ENCODE data around the gene CGB7.
A peak's percentile ranks its signal among the peaks of the same experiment; 100 is the strongest.
"Not testable (repeated sequence)": the region's sequence is repeated elsewhere in the genome, so short reads cannot be mapped to it uniquely, and the experiment has no call there.

CGB7 gene

GRCh38 chr19:49056101-49056901, 1.2 kb downstream of the CGB7 start:
- TF ChIP-seq CTCF (IDR thresholded peaks at IDR 0.05) (peak; percentile 36), ZFX (IDR thresholded peaks at IDR 0.05; ENCODE audit: borderline replicate concordance) (no peak)
- no peak overlapping the region for H3K27ac ChIP-seq

- not testable (repeated sequence) for H3K27ac ChIP-seq
Observed at GRCh38 chr19:49050376-49051033, 7.0 kb downstream of the CGB7 start.

- not testable (repeated sequence) for H3K27ac ChIP-seq
Observed at GRCh38 chr19:49049834-49050233, 7.7 kb downstream of the CGB7 start.

- not testable (repeated sequence) for H3K27ac ChIP-seq
Observed at GRCh38 chr19:49049011-49049410, 8.5 kb downstream of the CGB7 start, which contains the start of gene CGB8. TSS of gene CGB8 (minus strand) at chr19:49049111. CDS start at chr19:49048739, 372 bp downstream.

GRCh38 chr19:49043548-49043947, 14.0 kb downstream of the CGB7 start, which contains the start of gene CGB5:
TSS of gene CGB5 (plus strand) at chr19:49043848. CDS start at chr19:49044210, 362 bp downstream.
- H3K27ac ChIP-seq: not testable (repeated sequence)

GRCh38 chr19:49042666-49043065, 14.9 kb downstream of the CGB7 start:
- not testable (repeated sequence) for H3K27ac ChIP-seq

- no peak overlapping the region for H3K27ac ChIP-seq
- no peak for TF ChIP-seq ZFX (IDR thresholded peaks at IDR 0.05; ENCODE audit: borderline replicate concordance)
- no peak for TF ChIP-seq CTCF (IDR thresholded peaks at IDR 0.05)
Observed at GRCh38 chr19:49042177-49042576, 15.4 kb downstream of the CGB7 start.

GRCh38 chr19:49039736-49040135, 17.8 kb downstream of the CGB7 start:
- not testable (repeated sequence) for H3K27ac ChIP-seq

- H3K27ac ChIP-seq: not testable (repeated sequence)
Observed at GRCh38 chr19:49038557-49039276, 18.8 kb downstream of the CGB7 start.

GRCh38 chr19:49038111-49038510, 19.4 kb downstream of the CGB7 start:
- H3K27ac ChIP-seq: not testable (repeated sequence)

GRCh38 chr19:49036815-49037214, 20.7 kb downstream of the CGB7 start, which contains the start of gene CGB1:
TSS of gene CGB1 (minus strand) at chr19:49036895. CDS start at chr19:49036711, 184 bp downstream.
- H3K27ac ChIP-seq: not testable (repeated sequence)

More at GRCh38 chr19:49036815-49037214, 20.7 kb downstream of the CGB7 start, which contains the start of gene CGB1:
- peak; percentile 95 for TF ChIP-seq CTCF (IDR thresholded peaks at IDR 0.05)
